ENCODE data around the gene UBXN7. TPM values are rescaled to one million over a fixed set of nuclear protein-coding genes. Genes with fewer than 3 reads are reported as not detected.
"Not testable (repeated sequence)": the region's sequence is repeated elsewhere in the genome, so short reads cannot be mapped to it uniquely, and the experiment has no call there.

The UBXN7 gene
- total RNA-seq, 2 experiments from 2014 or later, result 58.4 to 63.7 TPM

DNA sequence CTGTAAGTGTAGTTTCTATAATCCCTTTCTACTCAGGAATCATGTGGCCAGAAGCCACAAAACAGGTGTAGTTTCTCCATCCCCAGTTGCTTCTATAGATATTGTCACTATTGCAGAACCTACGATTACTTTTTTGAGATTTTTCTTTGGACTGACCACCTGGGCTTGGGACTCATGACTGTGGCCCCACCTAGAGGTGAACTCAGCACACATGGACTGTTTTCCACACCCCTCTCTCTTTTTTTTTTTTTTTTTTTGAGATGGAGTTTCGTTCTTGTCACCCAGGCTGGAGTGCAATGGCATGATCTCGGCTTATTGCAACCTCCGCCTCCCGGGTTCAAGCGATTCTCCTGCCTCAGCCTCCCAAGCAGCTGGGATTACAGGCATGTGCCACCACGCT lies 13.2 kb upstream of the UBXN7 start:
- ATAC-seq (peak; percentile 42), DNase-seq (peak; percentile 38)
- H3K9me3 Mint-ChIP-seq; H3K27me3 Mint-ChIP-seq; H3K4me1 Mint-ChIP-seq (ENCODE audit: low read depth); intact Hi-C loops (cut with micrococcal nuclease); H3K36me3 Mint-ChIP-seq (ENCODE audit: low read depth); H3K4me3 Mint-ChIP-seq; POLR2A ChIA-PET; CTCF ChIA-PET; H3K27ac Mint-ChIP-seq: not testable (repeated sequence)
- TF ChIP-seq, protein P1, sequence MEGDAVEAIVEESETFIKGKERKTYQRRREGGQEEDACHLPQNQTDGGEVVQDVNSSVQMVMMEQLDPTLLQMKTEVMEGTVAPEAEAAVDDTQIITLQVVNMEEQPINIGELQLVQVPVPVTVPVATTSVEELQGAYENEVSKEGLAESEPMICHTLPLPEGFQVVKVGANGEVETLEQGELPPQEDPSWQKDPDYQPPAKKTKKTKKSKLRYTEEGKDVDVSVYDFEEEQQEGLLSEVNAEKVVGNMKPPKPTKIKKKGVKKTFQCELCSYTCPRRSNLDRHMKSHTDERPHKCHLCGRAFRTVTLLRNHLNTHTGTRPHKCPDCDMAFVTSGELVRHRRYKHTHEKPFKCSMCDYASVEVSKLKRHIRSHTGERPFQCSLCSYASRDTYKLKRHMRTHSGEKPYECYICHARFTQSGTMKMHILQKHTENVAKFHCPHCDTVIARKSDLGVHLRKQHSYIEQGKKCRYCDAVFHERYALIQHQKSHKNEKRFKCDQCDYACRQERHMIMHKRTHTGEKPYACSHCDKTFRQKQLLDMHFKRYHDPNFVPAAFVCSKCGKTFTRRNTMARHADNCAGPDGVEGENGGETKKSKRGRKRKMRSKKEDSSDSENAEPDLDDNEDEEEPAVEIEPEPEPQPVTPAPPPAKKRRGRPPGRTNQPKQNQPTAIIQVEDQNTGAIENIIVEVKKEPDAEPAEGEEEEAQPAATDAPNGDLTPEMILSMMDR (IDR thresholded peaks at IDR 0.05), result peak; percentile 36

DNA sequence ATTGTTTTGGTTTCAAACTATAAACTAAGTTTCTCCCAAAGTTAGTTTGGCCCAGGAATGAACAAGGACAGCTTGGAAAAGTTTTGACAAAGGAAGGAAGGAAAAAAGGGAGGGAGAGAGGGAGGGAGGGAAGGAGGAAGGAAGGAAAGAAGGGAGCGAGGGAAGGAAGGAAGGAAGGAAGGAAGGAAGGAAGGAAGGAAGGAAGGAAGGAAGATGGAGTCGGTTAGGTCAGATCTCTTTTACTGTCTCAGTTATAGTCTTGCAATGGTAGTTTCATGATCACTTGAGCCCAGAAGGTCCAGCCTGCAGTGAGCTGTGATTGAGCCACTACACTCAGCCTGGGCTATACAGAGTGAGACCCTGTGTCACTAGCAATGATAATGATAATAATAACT lies 12.3 kb upstream of the UBXN7 start:
- H3K4me1 Mint-ChIP-seq (ENCODE audit: low read depth), result peaks cover 2% of the 10 kb centered on the region
- no peak overlapping the region for H3K4me3 Mint-ChIP-seq

DNA sequence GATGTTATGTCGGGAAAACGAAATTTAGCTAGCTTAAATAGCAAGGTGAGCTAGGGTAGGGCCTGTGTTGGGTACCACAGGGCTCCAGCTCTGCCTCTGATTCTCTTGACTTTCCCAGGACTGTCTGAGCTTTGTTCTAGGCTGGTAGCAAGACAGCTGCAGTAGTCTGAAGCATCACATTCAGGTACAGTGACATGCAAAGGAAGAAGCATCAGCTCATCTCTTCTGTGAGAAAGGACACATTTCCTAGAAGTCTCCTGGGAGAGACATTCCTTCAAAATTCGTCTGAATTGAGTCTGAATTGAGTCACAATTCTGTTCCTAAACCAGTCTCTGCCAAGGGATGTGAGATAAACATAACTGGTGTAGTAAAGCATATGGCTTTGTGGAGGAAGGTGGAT lies 8.5 kb upstream of the UBXN7 start:
- ChIA-PET POLR2A (no interaction called here), CTCF (interaction anchor here (0.6 to 1.4 kb wide), 4 partner anchors 46 to 187 kb away, joined by 3 to 4 read pairs (median 4); no protein-coding TSS in a partner anchor)
- TF ChIP-seq, protein P1 (IDR thresholded peaks at IDR 0.05), result no peak
- ATAC-seq, result no peak
- Mint-ChIP-seq H3K27me3 (no peaks in the 10 kb centered on the region), H3K9me3 (no peaks in the 10 kb centered on the region), H3K4me3 (no peak overlapping the region), H3K4me1 (ENCODE audit: low read depth) (peaks cover 2% of the 10 kb centered on the region), H3K27ac (no peak overlapping the region), H3K36me3 (ENCODE audit: low read depth) (no peaks in the 10 kb centered on the region)
- no peak for DNase-seq
- intact Hi-C loops (cut with micrococcal nuclease), result no loop called here

More for the DNA sequence above, 12.3 kb upstream of the UBXN7 start:
- Mint-ChIP-seq H3K9me3 (no peaks in the 10 kb centered on the region), H3K36me3 (ENCODE audit: low read depth) (no peaks in the 10 kb centered on the region), H3K27me3 (no peaks in the 10 kb centered on the region), H3K27ac (no peak overlapping the region)
- CTCF ChIA-PET, result no interaction called here
- DNase-seq, result no peak
- POLR2A ChIA-PET, result no interaction called here
- TF ChIP-seq, protein P1 (IDR thresholded peaks at IDR 0.05), result no peak
- intact Hi-C loops (cut with micrococcal nuclease), result no loop called here
- no peak for ATAC-seq

DNA sequence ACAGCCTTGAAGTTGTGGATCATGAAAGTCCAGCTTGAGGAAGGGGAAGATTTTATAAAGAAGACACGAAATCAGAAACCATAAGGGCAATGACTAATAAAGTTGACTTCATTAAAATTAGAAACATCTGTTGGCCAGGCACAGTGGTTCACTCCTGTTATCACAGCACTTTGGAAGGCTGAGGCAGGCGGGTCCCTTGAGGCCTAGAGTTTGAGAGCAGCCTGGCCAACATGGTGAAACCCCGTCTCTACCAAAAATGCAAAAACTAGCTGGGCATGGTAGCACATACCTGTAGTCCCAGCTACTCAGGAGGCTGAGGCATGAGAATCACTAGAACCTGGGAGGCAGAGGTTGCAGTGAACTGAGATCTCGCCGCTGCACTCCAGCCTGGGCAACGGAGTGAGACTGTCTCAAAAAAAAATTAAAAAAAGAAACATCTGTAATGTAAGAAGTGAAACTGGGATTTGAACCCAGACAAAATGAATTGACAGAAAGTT lies 7.9 kb upstream of the UBXN7 start:
- POLR2A ChIA-PET, result no interaction called here
- DNase-seq (no peak), ATAC-seq (no peak)
- intact Hi-C loops (cut with micrococcal nuclease), result no loop called here
- Mint-ChIP-seq H3K4me3 (no peak overlapping the region), H3K27me3 (no peaks in the 10 kb centered on the region), H3K36me3 (ENCODE audit: low read depth) (no peaks in the 10 kb centered on the region), H3K27ac (no peak overlapping the region), H3K4me1 (ENCODE audit: low read depth) (peaks cover 2% of the 10 kb centered on the region), H3K9me3 (no peaks in the 10 kb centered on the region)
- TF ChIP-seq, protein P1 (IDR thresholded peaks at IDR 0.05), result no peak
- CTCF ChIA-PET, result interaction anchor here (0.6 to 1.4 kb wide), 4 partner anchors 46 to 186 kb away, joined by 3 to 4 read pairs (median 4); no protein-coding TSS in a partner anchor

- Mint-ChIP-seq H3K4me3 (peak overlapping the region; percentile 78), H3K27ac (peak overlapping the region; percentile 78), H3K4me1 (ENCODE audit: low read depth) (peaks cover 22% of the 10 kb centered on the region), H3K9me3 (no peaks in the 10 kb centered on the region), H3K27me3 (no peaks in the 10 kb centered on the region), H3K36me3 (ENCODE audit: low read depth) (peaks cover 8% of the 10 kb centered on the region)
- DNase-seq (peak; percentile 31), ATAC-seq (peak; percentile 17)
- ChIA-PET CTCF (no interaction called here), POLR2A (interaction anchor here (0.5 to 1.3 kb wide), 5 partner anchors 8 to 639 kb away, joined by 3 to 4 read pairs (median 3); partner anchors contain the start of gene DYNLT2B)
- intact Hi-C loops (cut with micrococcal nuclease), result no loop called here
- TF ChIP-seq, protein P1 (IDR thresholded peaks at IDR 0.05), result no peak
These were observed 768 bp downstream of the UBXN7 start for GRCh38 chr3:196431181-196432136.

All from activated CD8-positive, alpha-beta T cell treated with anti-CD3 and anti-CD28 coated beads for 36 hours (primary cell).